ENCODE data around the gene ERI3. TPM values are rescaled to one million over a fixed set of nuclear protein-coding genes. Genes with fewer than 3 reads are reported as not detected.

ERI3 gene
- total RNA-seq, 1 donor from 2014 or later = 69.3 TPM

GRCh38 chr1:44338136-44338535 is 16.9 kb downstream of the ERI3 start:
- H3K4me1 ChIP-seq = no peaks in the 10 kb centered on the region
- no peaks in the 10 kb centered on the region for H3K9me3 ChIP-seq
- H3K27me3 ChIP-seq = no peaks in the 10 kb centered on the region
- H3K4me3 ChIP-seq = no peak overlapping the region
- H3K36me3 ChIP-seq = peaks cover 36 to 46% of the 10 kb centered on the region in 2 donors
- no peak overlapping the region for H3K27ac ChIP-seq
- DNase-seq (ENCODE audit: low spot score in 2 of 2) = no peak
- no peak for TF ChIP-seq CTCF (IDR thresholded peaks at IDR 0.05)
- intact Hi-C loops (cut with DNase I) = no loop called here

DNA sequence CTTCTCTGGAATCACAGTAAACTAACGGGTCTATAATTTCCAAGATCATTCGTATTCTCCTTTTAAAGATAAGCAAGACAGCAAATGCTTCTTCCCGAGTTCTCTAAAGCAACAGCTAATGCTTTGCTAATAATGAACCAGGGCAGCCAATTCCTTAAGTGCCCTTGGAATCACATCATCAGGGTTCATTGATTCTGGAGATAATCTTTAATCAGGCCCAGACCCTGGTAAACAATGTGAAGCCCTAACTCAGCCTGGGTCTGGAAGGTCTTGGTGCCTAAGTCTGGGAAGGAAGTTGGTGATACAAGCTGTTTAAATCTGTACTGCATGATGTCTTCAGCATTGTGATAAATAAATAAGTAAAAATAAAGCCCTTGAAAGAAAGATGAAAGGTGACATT is 18.4 kb downstream of the ERI3 start:
- no peak overlapping the region for H3K4me3 ChIP-seq
- intact Hi-C loops (cut with DNase I) = no loop called here
- no peak for TF ChIP-seq CTCF (IDR thresholded peaks at IDR 0.05)
- H3K27ac ChIP-seq = no peak overlapping the region
- H3K27me3 ChIP-seq = no peaks in the 10 kb centered on the region
- peaks cover 43 to 46% of the 10 kb centered on the region in 2 donors for H3K36me3 ChIP-seq
- DNase-seq (ENCODE audit: low spot score in 2 of 2) = no peak
- H3K4me1 ChIP-seq = no peaks in the 10 kb centered on the region
- no peaks in the 10 kb centered on the region for H3K9me3 ChIP-seq

DNA sequence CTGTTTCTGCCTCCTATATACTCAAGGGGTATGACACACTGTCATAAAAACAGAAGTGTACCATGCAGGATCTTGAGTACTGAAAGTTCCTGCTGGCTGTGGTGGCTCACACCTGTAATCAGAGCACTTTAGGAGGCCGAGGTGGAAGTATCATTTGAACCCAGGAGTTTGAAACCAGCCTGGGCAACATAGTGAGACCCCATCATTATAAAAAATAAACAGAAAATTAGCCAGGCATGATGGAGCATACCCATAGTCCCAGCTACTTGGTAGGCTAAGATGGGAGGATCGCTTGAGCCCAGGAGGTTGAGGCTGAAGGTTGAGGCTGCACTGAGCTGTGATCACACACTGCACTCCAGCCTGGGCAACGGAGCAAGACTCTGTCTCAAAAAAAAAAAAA is 20.1 kb downstream of the ERI3 start:
- peaks cover 43 to 46% of the 10 kb centered on the region in 2 donors for H3K36me3 ChIP-seq
- H3K9me3 ChIP-seq = no peaks in the 10 kb centered on the region
- no peak overlapping the region for H3K4me3 ChIP-seq
- H3K27ac ChIP-seq = no peak overlapping the region
- no peak for DNase-seq (ENCODE audit: low spot score in 2 of 2)
- H3K4me1 ChIP-seq = no peaks in the 10 kb centered on the region
- H3K27me3 ChIP-seq = no peaks in the 10 kb centered on the region
- TF ChIP-seq CTCF (IDR thresholded peaks at IDR 0.05) = no peak
- intact Hi-C loops (cut with DNase I) = no loop called here

DNA sequence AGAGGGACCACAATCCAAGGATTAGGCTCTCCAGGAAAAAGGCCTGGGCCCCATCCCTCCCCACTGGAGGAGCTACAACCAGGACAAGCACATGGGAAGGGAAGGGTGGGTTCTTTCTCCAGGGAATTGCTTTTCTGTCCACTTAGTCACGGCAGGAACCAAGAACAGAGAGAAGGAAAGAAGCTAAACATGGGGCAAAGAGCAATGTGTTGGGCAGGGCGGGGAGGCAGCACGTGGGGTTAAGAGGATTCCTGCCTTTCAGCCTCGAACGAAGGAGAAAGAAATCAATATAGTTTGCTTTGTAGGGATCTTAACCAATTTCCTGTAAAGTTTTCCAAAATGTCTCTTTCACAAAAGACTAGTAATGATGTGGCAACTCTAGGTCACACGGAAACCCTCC is 21.7 kb downstream of the ERI3 start:
- DNase-seq (ENCODE audit: low spot score in 2 of 2) = no peak
- Histone ChIP-seq H3K36me3 (peaks cover 35 to 40% of the 10 kb centered on the region in 2 donors), H3K4me1 (peaks cover 0 to 4% of the 10 kb centered on the region in 2 donors), H3K27me3 (no peaks in the 10 kb centered on the region), H3K9me3 (no peaks in the 10 kb centered on the region), H3K27ac (no peak overlapping the region), H3K4me3 (no peak overlapping the region)
- no peak for TF ChIP-seq CTCF (IDR thresholded peaks at IDR 0.05)
- intact Hi-C loops (cut with DNase I) = no loop called here

- Histone ChIP-seq H3K4me3 (no peak overlapping the region), H3K4me1 (peaks cover 0 to 10% of the 10 kb centered on the region in 2 donors), H3K27ac (no peak overlapping the region), H3K27me3 (no peaks in the 10 kb centered on the region), H3K36me3 (peaks cover 30 to 31% of the 10 kb centered on the region in 2 donors), H3K9me3 (no peaks in the 10 kb centered on the region)
- DNase-seq (ENCODE audit: low spot score in 2 of 2) = no peak
- intact Hi-C loops (cut with DNase I) = no loop called here
- no peak for TF ChIP-seq CTCF (IDR thresholded peaks at IDR 0.05)
Measured at GRCh38 chr1:44332505-44332904, 22.6 kb downstream of the ERI3 start.

DNA sequence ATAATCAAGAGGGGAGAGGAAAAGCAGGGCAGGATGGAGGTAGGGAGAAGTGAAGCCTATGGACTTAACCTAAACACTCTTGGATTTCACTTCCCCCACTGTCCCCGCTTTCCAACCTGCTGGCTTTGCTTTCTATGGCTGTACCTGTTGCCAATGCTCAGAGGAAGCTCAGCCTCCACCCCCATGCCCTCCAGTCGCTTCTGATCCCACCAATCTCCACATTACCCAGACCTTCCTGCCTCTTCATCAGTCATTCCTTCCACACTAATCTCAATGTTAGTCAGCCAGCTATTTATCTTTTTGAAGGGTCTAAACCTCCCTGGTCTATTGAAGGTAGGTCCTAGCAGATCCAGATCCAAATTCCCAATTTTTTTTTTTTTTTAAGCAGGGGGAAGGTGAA is 24.1 kb downstream of the ERI3 start:
- no peak for TF ChIP-seq CTCF (IDR thresholded peaks at IDR 0.05)
- Histone ChIP-seq H3K4me1 (peaks cover 0 to 18% of the 10 kb centered on the region in 2 donors), H3K9me3 (no peaks in the 10 kb centered on the region), H3K27me3 (no peaks in the 10 kb centered on the region), H3K27ac (no peak overlapping the region), H3K36me3 (peaks cover 17 to 21% of the 10 kb centered on the region in 2 donors), H3K4me3 (no peak overlapping the region)
- no peak for DNase-seq (ENCODE audit: low spot score in 2 of 2)
- intact Hi-C loops (cut with DNase I) = no loop called here
